A673 (cell line): Measurements from ENCODE around the gene URB2. TPM values are rescaled to one million over a fixed set of nuclear protein-coding genes. Genes with fewer than 3 reads are reported as not detected.

ENCODE experiments used
- BruUV-seq: library from RNA; stranded (reverse); fragments of 400-500 nt; replicated peaks from 2 replicates; lab custom pipeline; 2021; lab: Mats Ljungman, UMichigan
- CTCF ChIA-PET: fragments of 300-600 bp; sonication (Branson Sonifier 250); formaldehyde crosslinking; loops from one replicate; lab custom pipeline; 2022; ENCODE audit warnings: antibody characterized with exemption; lab: Charles Lee
- POLR2A ChIA-PET: fragments of 300-600 bp; sonication (Branson Sonifier 250); formaldehyde crosslinking; loops from one replicate; lab custom pipeline; 2022; ENCODE audit warnings: antibody characterized with exemption; ENCODE audit not compliant: low non-redundant PET; lab: Charles Lee
- DNase-seq: peaks from one replicate; pipeline ENCODE4 v3.0.0-alpha.2; 2015; ENCODE audit warnings: low spot score
- H3K27ac ChIP-seq: fragments of 200-600 bp; sonication (generic); 2 replicates; pipeline ENCODE4 v1.5.1; 2016; ENCODE audit warnings: mixed run types, low read depth, mild to moderate bottlenecking, mixed read lengths, antibody characterized with exemption, low read length; ENCODE audit not compliant: poor library complexity, severe bottlenecking
- H3K27me3 ChIP-seq: fragments of 200-600 bp; sonication (generic); replicated peaks from 2 replicates; pipeline ENCODE4 v1.6.1; 2017; ENCODE audit warnings: mixed run types, low read depth, mild to moderate bottlenecking, mixed read lengths, antibody characterized with exemption, low read length; ENCODE audit not compliant: insufficient read depth, poor library complexity
- H3K36me3 ChIP-seq: fragments of 200-600 bp; sonication (generic); 2 replicates; pipeline ENCODE4 v1.6.1; 2016; ENCODE audit warnings: mixed run types, mild to moderate bottlenecking, mixed read lengths, antibody characterized with exemption, low read length; ENCODE audit not compliant: insufficient read depth, poor library complexity, severe bottlenecking
- H3K4me1 ChIP-seq: fragments of 200-600 bp; sonication (generic); 2 replicates; pipeline ENCODE4 v1.6.1; 2017; ENCODE audit warnings: mixed run types, mild to moderate bottlenecking, mixed read lengths, antibody characterized with exemption, low read length; ENCODE audit not compliant: insufficient read depth, poor library complexity, severe bottlenecking
- H3K4me3 ChIP-seq: fragments of 200-600 bp; sonication (generic); 2 replicates; pipeline ENCODE4 v1.5.1; 2016; ENCODE audit warnings: low read depth, mixed run types, mild to moderate bottlenecking, mixed read lengths, low read length; ENCODE audit not compliant: poor library complexity, severe bottlenecking
- H3K9me3 ChIP-seq: fragments of 200-600 bp; sonication (generic); 2 replicates; pipeline ENCODE4 v1.6.1; 2016; ENCODE audit warnings: mixed run types, low read depth, mild to moderate bottlenecking, mixed read lengths, antibody characterized with exemption, low read length; ENCODE audit not compliant: poor library complexity, severe bottlenecking
- CTCF ChIP-seq: fragments of 300-800, 200-600 bp; sonication (generic); conservative IDR thresholded peaks from 2 replicates; pipeline ENCODE4 v1.5.1; 2017; ENCODE audit warnings: low read depth, mild to moderate bottlenecking, antibody characterized with exemption, low read length, moderate library complexity, mixed read lengths
- EZH2 ChIP-seq: fragments of 200-600 bp; sonication (generic); IDR thresholded peaks from 2 replicates; pipeline ENCODE4 v1.6.1; 2017; ENCODE audit warnings: borderline replicate concordance, low read depth, mild to moderate bottlenecking, mixed read lengths, antibody characterized with exemption, low read length; ENCODE audit not compliant: poor library complexity, severe bottlenecking
- intact Hi-C: fragments of 100-400 bp; cut with micrococcal nuclease; formaldehyde crosslinking; loops from one replicate; pipeline ENCODE4 v1.10.0; 2022; ENCODE audit not compliant: unreplicated experiment
- total RNA-seq: library from RNA; stranded (reverse); gene quantifications from 2 replicates; pipeline ENCODE4 v1.2.3, GENCODE V29; 2021

Gene URB2
- total RNA-seq, 1 experiment from 2014 or later = 33.3 TPM

- intact Hi-C loops = no loop called here
Measured at GRCh38 chr1:229675396-229675795, 49.3 kb downstream of the URB2 start.

GRCh38 chr1:229685149-229685548 is 59.1 kb downstream of the URB2 start:
- intact Hi-C loops = no loop called here
- Histone ChIP-seq H3K4me1 (peaks cover 7% of the 10 kb centered on the region), H3K36me3 (no peaks in the 10 kb centered on the region), H3K27ac (no peak overlapping the region), H3K9me3 (peaks cover 32% of the 10 kb centered on the region), H3K27me3 (no peaks in the 10 kb centered on the region), H3K4me3 (no peak overlapping the region)
- no TSS peak for BruUV-seq
- ChIA-PET CTCF (no interaction called here), POLR2A (no interaction called here)
- DNase-seq = no peak
- TF ChIP-seq CTCF (no peak), EZH2 (no peak)

More at GRCh38 chr1:229675396-229675795, 49.3 kb downstream of the URB2 start:
- no peaks in the 10 kb centered on the region for H3K9me3 ChIP-seq
- no peaks in the 10 kb centered on the region for H3K27me3 ChIP-seq
- no peak for TF ChIP-seq CTCF
- TF ChIP-seq EZH2 = no peak
- no peak overlapping the region for H3K27ac ChIP-seq
- POLR2A ChIA-PET = no interaction called here
- DNase-seq = no peak
- CTCF ChIA-PET = interaction anchor here (0.7 kb wide), 1 partner anchor 29 kb away, joined by 8 read pairs; no protein-coding TSS in a partner anchor
- H3K36me3 ChIP-seq = no peaks in the 10 kb centered on the region
- no TSS peak for BruUV-seq
- no peak overlapping the region for H3K4me3 ChIP-seq
- no peaks in the 10 kb centered on the region for H3K4me1 ChIP-seq

- no peaks in the 10 kb centered on the region for H3K36me3 ChIP-seq
- H3K27me3 ChIP-seq = no peaks in the 10 kb centered on the region
- peaks cover 27% of the 10 kb centered on the region for H3K4me1 ChIP-seq
- DNase-seq = no peak
- CTCF ChIA-PET = no interaction called here
- peaks cover 20% of the 10 kb centered on the region for H3K9me3 ChIP-seq
- intact Hi-C loops = no loop called here
- no peak overlapping the region for H3K4me3 ChIP-seq
- TF ChIP-seq EZH2 = no peak
- TF ChIP-seq CTCF = no peak
- BruUV-seq = no TSS peak
- no peak overlapping the region for H3K27ac ChIP-seq
- POLR2A ChIA-PET = no interaction called here
Measured at GRCh38 chr1:229689273-229689672, 63.2 kb downstream of the URB2 start.
